Natural killer cell treated with Interleukin-12 subunit alpha and Interleukin-12 subunit beta and Interleukin-15 and Interleukin-18, amount 100 ng/mL, for 72 hours (primary cell): ENCODE measurements around the gene SLC12A5. TPM values are rescaled to one million over a fixed set of nuclear protein-coding genes. Genes with fewer than 3 reads are reported as not detected.

Experiments
- ATAC-seq, 2 donors: fragments of 150-1000 bp; cut with Tn5 transposase in 1 of 2; sonication (Bioruptor Pico), chemical (Tn5 transposase) in 1 of 2; 2 replicates each; pipeline ENCODE4 v1.10.0; 2021
- DNase-seq: peaks from one replicate; pipeline ENCODE4 v3.0.0; 2022; ENCODE audit warnings: low spot score
- H3K27ac Mint-ChIP-seq, 2 donors: 1 replicate in 1 of 2; 2 replicates in 1 of 2; pipeline ENCODE4 v1.8.0; 2022; ENCODE audit warnings: mixed read lengths in 2 of 2, mild to moderate bottlenecking in 1 of 2, moderate library complexity in 1 of 2
- H3K27me3 Mint-ChIP-seq, 2 donors: 1 replicate in 1 of 2; 2 replicates in 1 of 2; pipeline ENCODE4 v1.8.0; 2022; ENCODE audit warnings: mixed read lengths in 2 of 2
- H3K36me3 Mint-ChIP-seq: one replicate; pipeline ENCODE4 v1.8.0; 2022; ENCODE audit warnings: mixed read lengths
- H3K4me1 Mint-ChIP-seq, 2 donors: 1 replicate in 1 of 2; 2 replicates in 1 of 2; pipeline ENCODE4 v1.8.0; 2022; ENCODE audit warnings: low read depth in 2 of 2, mixed read lengths in 2 of 2, mild to moderate bottlenecking in 1 of 2
- H3K4me3 Mint-ChIP-seq: one replicate; pipeline ENCODE4 v1.8.0; 2022; ENCODE audit warnings: mixed read lengths
- H3K9me3 Mint-ChIP-seq: 2 replicates; pipeline ENCODE4 v1.8.0; 2022; ENCODE audit warnings: mixed read lengths
- total RNA-seq, 2 donors: library from RNA; stranded (reverse); gene quantifications; one replicate each; pipeline ENCODE4 v1.2.3, GENCODE V29; 2022

Gene SLC12A5
- total RNA-seq, 2 donors from 2014 or later, result not detected

DNA sequence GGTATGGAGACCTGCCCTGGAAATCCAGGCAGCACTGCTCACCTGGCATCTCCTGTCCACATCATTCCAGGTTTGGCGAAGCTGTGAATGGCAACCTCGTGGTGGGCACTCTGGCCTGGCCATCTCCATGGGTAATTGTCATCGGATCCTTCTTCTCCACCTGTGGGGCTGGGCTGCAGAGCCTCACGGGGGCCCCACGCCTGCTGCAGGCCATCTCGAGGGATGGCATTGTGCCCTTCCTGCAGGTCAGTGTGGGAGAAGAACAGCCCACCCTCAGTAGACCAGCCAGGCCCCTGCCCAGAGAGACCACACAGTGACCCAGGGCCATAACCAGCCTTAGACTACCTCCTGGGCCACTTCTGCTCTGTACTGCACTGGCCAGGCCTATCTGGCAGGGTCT is 15.9 kb downstream of the SLC12A5 start:
- H3K27me3 Mint-ChIP-seq, result peaks cover 35 to 48% of the 10 kb centered on the region in 2 donors
- no peak overlapping the region for H3K27ac Mint-ChIP-seq
- no peak for ATAC-seq
- H3K36me3 Mint-ChIP-seq, result no peaks in the 10 kb centered on the region
- H3K9me3 Mint-ChIP-seq, result no peaks in the 10 kb centered on the region
- H3K4me1 Mint-ChIP-seq, result no peaks in the 10 kb centered on the region
- DNase-seq, result no peak
- no peak overlapping the region for H3K4me3 Mint-ChIP-seq

DNA sequence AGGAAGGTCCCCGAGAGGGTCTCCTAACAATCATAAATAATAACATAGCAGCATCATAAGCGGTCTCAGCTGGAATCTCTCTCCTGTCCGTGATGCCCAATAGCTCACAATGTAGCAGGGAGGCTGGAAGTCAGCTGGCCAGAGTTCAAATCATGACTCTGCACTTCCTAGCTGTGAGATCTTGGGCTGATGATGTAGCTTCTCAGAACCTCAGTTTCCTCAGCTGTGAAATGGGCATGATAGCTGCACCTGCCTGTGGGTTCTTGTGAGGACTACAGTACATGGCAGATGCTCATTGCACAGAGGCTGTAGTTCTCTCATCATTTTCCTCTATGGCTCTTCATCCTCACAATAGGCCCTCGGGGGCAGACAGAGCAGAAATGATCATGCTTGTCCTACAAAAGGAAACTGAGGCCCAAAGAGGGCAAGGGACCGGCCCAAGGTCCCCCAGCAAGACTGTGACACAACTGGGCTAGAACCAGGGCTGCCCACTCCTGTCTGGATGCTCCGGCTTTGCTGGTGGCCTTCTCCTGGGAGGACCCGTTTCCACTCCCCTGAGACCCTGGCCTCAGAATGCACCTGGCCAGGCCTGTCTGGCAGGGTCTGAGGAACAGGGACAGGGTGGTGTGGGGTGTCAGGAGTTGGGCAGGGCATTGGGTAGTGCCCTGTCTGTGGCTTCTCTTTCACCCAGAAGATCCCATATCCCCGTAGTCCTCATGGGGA is 17.7 kb downstream of the SLC12A5 start:
- H3K4me1 Mint-ChIP-seq, result no peaks in the 10 kb centered on the region
- no peak overlapping the region for H3K27ac Mint-ChIP-seq
- no peaks in the 10 kb centered on the region for H3K36me3 Mint-ChIP-seq
- no peak for DNase-seq
- H3K4me3 Mint-ChIP-seq, result no peak overlapping the region
- peaks cover 36 to 43% of the 10 kb centered on the region in 2 donors for H3K27me3 Mint-ChIP-seq
- no peak for ATAC-seq
- H3K9me3 Mint-ChIP-seq, result no peaks in the 10 kb centered on the region

DNA sequence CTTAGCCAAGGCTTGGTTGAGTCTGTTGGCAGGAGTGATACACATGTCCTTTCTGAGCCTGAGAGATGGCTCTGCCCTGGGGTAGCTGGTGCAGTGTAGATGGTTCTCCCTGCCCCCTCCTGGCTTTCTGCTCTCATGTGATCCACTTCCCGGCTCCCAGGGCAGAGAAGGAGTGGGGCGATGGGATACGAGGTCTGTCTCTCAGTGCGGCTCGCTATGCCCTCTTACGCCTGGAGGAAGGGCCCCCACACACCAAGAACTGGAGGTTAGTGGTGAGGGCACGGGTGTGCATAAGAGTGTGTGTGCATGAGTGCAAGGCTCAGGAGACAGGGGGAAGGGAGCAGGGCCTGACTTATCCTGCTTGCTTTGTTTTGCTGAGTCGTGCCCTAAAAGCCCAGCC is 18.8 kb downstream of the SLC12A5 start:
- DNase-seq (no peak), ATAC-seq (no peak)
- H3K27me3 Mint-ChIP-seq, result peaks cover 25 to 32% of the 10 kb centered on the region in 2 donors
- no peak overlapping the region for H3K4me3 Mint-ChIP-seq
- H3K9me3 Mint-ChIP-seq, result no peaks in the 10 kb centered on the region
- no peaks in the 10 kb centered on the region for H3K36me3 Mint-ChIP-seq
- H3K4me1 Mint-ChIP-seq, result no peaks in the 10 kb centered on the region
- no peak overlapping the region for H3K27ac Mint-ChIP-seq

DNA sequence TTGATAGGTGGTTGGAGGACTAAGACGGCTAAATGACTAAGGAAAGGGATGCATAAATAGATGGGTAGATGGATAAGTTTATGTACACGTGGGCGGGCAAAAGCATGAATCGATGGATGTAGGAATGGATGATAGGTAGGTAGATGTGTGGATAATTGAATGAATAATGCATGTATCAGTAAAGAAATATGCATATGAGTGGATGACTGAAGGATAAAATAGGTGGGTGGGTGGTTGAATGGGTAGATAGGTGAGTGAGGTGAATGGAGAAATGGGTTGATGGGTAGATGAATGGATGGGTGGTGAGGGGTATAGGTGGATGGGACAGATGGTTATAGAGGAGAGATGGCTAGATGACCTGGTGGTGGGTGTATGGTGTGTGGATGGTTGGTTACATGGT is 20.2 kb downstream of the SLC12A5 start:
- Mint-ChIP-seq H3K27me3 (peaks cover 23 to 24% of the 10 kb centered on the region in 2 donors), H3K9me3 (no peaks in the 10 kb centered on the region), H3K36me3 (no peaks in the 10 kb centered on the region), H3K27ac (no peak overlapping the region), H3K4me3 (no peak overlapping the region), H3K4me1 (no peaks in the 10 kb centered on the region)
- no peak for ATAC-seq
- DNase-seq, result no peak

DNA sequence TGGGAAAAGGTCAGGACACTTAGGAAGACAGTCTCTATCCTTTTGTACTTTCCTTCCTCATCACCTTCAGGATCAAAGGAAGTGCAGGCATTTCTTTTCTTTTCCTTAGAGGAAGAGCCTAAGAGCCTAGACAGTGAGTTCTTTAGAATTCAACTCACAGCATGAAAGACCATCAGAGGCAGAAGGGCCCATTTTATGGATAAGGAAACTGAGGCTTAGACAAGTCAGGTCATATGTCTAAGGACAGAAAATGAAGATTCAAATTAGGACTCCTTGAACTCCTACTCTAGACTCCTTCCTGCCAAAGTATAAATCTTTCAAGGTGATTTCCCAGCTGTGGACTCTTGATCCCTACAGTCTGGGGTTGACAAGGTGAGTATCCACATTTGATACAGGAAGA is 20.8 kb downstream of the SLC12A5 start:
- no peaks in the 10 kb centered on the region for H3K36me3 Mint-ChIP-seq
- H3K9me3 Mint-ChIP-seq, result no peaks in the 10 kb centered on the region
- no peaks in the 10 kb centered on the region for H3K4me1 Mint-ChIP-seq
- H3K4me3 Mint-ChIP-seq, result no peak overlapping the region
- ATAC-seq (no peak), DNase-seq (no peak)
- no peak overlapping the region for H3K27ac Mint-ChIP-seq
- H3K27me3 Mint-ChIP-seq, result peaks cover 23% of the 10 kb centered on the region in 2 donors

DNA sequence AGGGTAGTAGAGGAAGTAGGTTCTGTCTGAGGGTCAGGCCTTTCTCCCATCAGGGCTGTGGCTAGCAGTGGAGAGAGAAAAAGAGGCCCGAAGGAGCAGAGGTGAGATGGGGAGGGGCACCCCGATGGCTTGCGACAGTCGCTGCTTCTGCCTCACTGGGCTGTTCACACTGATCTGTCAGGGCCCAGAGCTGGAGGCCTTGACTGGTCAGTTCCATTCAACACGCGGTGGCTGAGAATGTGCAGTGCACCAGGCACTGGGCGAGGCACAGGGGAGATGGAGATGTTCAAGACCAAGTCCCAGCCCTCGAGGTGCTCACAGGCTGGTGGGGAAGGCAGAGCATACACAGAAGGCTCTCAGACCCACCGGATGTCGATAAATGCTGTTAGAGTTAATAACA is 21.4 kb downstream of the SLC12A5 start:
- Mint-ChIP-seq H3K4me3 (no peak overlapping the region), H3K9me3 (no peaks in the 10 kb centered on the region), H3K4me1 (peaks cover 0 to 4% of the 10 kb centered on the region in 2 donors), H3K36me3 (no peaks in the 10 kb centered on the region), H3K27me3 (peaks cover 23 to 28% of the 10 kb centered on the region in 2 donors), H3K27ac (no peak overlapping the region)
- ATAC-seq, result no peak
- DNase-seq, result no peak

DNA sequence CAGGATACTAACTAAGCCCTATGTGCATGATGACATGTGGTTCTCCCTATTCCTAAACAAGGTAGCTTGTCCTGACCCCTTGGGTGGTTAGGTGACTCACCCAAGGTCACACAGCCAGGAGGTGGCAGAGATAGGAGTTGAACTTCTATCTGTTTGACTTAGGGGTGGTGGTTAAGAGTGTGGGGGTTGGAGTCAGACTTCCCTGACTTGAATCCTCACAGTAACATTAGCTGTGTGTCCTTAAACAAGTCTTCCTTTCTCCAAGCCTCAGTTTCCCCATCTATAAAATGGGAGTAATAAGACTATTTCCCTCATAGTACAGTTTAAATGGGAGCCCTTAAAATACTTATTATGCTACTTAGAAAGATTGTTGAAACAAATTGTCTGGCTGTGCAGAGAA is 21.9 kb downstream of the SLC12A5 start:
- H3K4me3 Mint-ChIP-seq, result no peak overlapping the region
- H3K4me1 Mint-ChIP-seq, result peaks cover 0 to 4% of the 10 kb centered on the region in 2 donors
- H3K27me3 Mint-ChIP-seq, result peaks cover 19 to 31% of the 10 kb centered on the region in 2 donors
- H3K36me3 Mint-ChIP-seq, result no peaks in the 10 kb centered on the region
- no peaks in the 10 kb centered on the region for H3K9me3 Mint-ChIP-seq
- ATAC-seq (no peak), DNase-seq (no peak)
- no peak overlapping the region for H3K27ac Mint-ChIP-seq

DNA sequence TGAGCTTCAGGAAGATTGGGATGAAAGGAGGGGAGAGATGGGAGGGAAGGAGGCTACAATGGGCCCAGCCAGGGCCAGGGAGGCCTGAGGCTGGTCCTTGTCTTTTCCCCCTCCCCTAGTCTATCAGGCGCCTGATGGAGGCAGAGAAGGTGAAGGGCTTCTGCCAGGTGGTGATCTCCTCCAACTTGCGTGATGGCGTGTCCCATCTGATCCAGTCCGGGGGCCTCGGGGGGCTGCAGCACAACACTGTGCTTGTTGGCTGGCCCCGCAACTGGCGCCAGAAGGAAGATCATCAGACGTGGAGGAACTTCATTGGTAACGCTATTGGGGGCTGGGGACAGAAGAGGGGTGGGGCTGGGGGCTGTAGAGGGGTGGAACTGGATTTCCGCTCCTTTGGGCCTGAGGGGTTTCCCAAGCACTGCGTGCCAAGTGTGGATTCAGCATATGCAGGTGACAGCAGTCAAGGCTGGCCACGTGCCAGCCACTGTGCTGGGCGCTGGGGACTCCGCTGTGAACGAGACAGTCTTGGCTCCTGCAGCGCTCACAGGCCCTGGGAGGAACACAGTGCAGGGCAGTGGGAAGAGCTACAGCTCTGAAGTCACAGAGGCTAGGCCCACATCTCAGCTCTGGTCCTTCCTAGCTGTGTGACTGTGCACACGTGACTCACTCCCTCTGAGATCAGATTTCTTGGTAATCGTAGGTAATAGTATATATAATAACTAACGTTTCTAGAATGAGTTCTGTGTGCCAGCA is 22.7 kb downstream of the SLC12A5 start:
- Mint-ChIP-seq H3K27me3 (peaks cover 10 to 28% of the 10 kb centered on the region in 2 donors), H3K4me3 (no peak overlapping the region), H3K36me3 (no peaks in the 10 kb centered on the region), H3K4me1 (peaks cover 0 to 4% of the 10 kb centered on the region in 2 donors), H3K27ac (no peak overlapping the region), H3K9me3 (no peaks in the 10 kb centered on the region)
- no peak for ATAC-seq
- no peak for DNase-seq

DNA sequence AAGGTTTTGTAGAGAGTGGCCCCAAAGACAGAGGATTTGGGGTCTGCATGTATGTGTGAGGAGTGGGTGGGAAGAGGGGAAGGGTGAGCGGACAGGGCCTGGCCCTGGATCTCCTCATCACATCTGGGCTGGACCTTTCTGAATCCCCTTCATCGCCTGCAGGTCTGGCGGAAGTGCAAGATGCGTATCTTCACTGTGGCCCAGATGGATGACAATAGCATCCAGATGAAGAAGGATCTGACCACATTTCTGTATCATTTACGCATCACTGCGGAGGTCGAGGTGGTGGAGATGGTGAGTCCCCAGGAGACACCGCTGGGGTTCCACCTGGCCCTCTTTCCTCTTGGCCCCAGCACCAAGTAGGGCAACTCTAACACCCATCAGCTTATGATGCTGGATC is 24.4 kb downstream of the SLC12A5 start:
- ATAC-seq, result no peak
- H3K36me3 Mint-ChIP-seq, result no peaks in the 10 kb centered on the region
- H3K4me3 Mint-ChIP-seq, result no peak overlapping the region
- H3K4me1 Mint-ChIP-seq, result peaks cover 0 to 5% of the 10 kb centered on the region in 2 donors
- no peaks in the 10 kb centered on the region for H3K9me3 Mint-ChIP-seq
- H3K27me3 Mint-ChIP-seq, result peaks cover 10 to 31% of the 10 kb centered on the region in 2 donors
- DNase-seq, result no peak
- no peak overlapping the region for H3K27ac Mint-ChIP-seq

DNA sequence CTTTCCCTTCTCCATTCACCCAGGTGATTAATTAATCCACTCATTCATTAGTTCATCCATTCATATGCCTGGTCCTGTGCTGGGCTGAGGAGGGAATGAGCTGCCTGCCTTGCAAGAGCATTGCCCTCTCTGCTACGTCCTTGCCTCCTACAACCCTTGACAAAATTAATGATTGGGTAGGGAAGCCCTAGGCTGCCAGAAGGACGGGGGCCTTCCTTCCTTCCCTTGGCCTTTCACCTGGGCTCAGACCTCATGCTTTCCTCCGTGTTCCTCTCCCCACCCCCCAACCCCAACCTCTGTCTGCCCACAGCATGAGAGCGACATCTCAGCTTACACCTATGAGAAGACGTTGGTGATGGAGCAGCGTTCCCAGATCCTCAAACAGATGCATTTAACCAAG is 25.6 kb downstream of the SLC12A5 start:
- H3K4me3 Mint-ChIP-seq, result no peak overlapping the region

DNA sequence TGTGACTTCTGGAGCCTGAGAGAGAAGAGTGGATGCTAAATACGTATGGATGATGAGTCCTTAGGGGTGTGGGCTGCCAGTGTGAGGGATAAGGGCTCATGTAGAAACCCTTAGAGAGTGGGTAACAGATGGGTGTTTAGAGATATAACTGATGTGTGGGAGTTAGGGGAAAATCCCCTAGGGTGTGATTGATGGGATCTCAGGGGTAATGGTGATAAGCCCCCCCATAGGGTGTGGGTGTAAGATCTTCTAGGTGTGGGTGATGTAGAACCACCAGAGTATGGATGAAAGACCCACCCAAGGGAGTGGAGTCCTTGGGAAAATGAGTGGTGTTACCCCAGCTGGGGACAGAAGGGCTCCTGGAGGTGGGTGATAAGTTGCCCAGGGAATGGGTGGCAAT is 26.3 kb downstream of the SLC12A5 start:
- no peak for DNase-seq
- H3K27me3 Mint-ChIP-seq, result peaks cover 0 to 30% of the 10 kb centered on the region in 2 donors
- no peak for ATAC-seq
- H3K27ac Mint-ChIP-seq, result no peak overlapping the region
- peaks cover 5 to 17% of the 10 kb centered on the region in 2 donors for H3K4me1 Mint-ChIP-seq
- H3K9me3 Mint-ChIP-seq, result no peaks in the 10 kb centered on the region
- peaks cover under 1% of the 10 kb centered on the region for H3K36me3 Mint-ChIP-seq
- no peak overlapping the region for H3K4me3 Mint-ChIP-seq

More for the DNA sequence above, 25.6 kb downstream of the SLC12A5 start:
- H3K9me3 Mint-ChIP-seq, result no peaks in the 10 kb centered on the region
- no peak for ATAC-seq
- H3K27me3 Mint-ChIP-seq, result peaks cover 1 to 32% of the 10 kb centered on the region in 2 donors
- H3K36me3 Mint-ChIP-seq, result no peaks in the 10 kb centered on the region
- no peak for DNase-seq
- H3K4me1 Mint-ChIP-seq, result peaks cover 0 to 13% of the 10 kb centered on the region in 2 donors
- H3K27ac Mint-ChIP-seq, result no peak overlapping the region

DNA sequence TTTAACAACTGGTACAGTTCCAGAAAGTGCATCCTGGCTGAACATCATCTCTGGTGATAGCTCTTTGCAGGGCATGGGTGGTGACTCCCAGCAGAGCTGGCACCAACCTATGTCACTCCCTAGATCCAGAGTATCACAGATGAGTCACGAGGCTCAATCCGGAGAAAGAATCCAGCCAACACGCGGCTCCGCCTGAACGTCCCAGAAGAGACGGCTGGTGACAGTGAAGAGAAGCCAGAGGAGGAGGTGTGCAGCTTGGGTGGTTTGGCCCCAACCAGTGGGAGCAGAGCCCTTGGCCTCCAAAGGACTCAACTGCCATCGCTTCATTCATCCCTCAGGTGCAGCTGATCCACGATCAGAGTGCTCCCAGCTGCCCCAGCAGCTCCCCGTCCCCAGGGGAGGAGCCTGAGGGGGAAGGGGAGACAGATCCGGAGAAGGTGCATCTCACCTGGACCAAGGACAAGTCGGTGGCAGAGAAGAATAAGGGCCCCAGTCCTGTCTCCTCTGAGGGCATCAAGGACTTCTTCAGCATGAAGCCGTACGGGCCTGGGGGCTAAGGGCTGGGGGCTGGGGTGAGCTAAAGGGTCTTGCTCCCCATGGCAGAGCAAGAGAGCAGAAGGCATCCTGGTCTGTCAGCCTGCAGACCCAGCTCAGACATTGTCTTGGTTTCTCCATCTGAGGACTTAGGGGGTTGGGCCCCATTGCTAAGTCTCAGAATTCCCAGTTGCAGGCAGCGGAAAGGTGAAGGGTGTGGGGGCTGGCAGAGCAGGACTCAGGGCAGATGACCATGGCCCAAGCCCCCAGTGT is 27.2 kb downstream of the SLC12A5 start:
- peaks cover 15 to 24% of the 10 kb centered on the region in 2 donors for H3K4me1 Mint-ChIP-seq
- no peak overlapping the region for H3K27ac Mint-ChIP-seq
- no peak for ATAC-seq
- H3K27me3 Mint-ChIP-seq, result peaks cover 0 to 26% of the 10 kb centered on the region in 2 donors
- peaks cover 10% of the 10 kb centered on the region for H3K36me3 Mint-ChIP-seq
- DNase-seq, result no peak
- H3K9me3 Mint-ChIP-seq, result no peaks in the 10 kb centered on the region
- H3K4me3 Mint-ChIP-seq, result no peak overlapping the region

DNA sequence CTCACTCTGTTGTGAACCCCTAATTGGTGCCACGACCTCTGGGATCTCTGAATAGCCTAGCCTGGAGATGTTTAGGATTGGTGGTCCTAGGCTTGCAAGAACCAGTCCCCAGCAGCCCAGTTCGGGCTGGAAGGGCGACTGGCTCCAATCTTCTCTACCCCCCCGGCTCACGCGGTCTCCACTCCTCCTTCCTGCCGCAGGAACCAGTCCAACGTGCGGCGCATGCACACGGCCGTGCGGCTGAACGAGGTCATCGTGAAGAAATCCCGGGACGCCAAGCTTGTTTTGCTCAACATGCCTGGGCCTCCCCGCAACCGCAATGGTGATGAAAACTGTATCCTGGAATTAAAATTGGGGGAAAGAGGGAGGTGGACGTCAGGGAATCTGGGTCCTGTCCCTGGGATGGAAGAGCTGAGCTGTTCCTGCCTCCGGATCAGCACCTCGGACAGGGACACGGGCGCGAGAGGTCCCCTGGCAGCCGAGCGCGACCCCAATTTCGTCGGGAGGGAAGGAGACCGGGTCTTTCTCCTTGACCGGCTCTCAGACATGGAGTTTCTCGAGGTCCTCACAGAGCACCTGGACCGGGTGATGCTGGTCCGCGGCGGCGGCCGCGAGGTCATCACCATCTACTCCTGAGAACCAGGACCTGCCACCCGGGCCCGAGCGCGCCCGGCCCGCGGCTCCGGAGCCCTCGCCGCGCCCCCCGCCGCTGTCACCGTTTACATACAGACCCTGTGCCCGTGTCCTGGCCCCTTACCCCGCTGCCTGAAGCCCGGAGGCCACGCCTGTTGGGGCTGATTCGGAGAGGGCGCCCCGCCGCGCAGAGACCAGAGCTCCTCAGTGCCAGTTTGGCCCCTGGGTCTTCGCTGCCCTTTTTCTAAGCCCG is 28.2 kb downstream of the SLC12A5 start:
- Mint-ChIP-seq H3K4me1 (peaks cover 23 to 32% of the 10 kb centered on the region in 2 donors), H3K27me3 (peaks cover 0 to 25% of the 10 kb centered on the region in 2 donors), H3K9me3 (no peaks in the 10 kb centered on the region), H3K4me3 (no peak overlapping the region), H3K27ac (no peak overlapping the region), H3K36me3 (peaks cover 15% of the 10 kb centered on the region)
- no peak for DNase-seq
- no peak for ATAC-seq
